ENCODE results near the gene GRIK1. TPM values are rescaled to one million over a fixed set of nuclear protein-coding genes. Genes with fewer than 3 reads are reported as not detected.

The GRIK1 gene
- total and polyA plus RNA-seq, 12 donors = not detected

DNA sequence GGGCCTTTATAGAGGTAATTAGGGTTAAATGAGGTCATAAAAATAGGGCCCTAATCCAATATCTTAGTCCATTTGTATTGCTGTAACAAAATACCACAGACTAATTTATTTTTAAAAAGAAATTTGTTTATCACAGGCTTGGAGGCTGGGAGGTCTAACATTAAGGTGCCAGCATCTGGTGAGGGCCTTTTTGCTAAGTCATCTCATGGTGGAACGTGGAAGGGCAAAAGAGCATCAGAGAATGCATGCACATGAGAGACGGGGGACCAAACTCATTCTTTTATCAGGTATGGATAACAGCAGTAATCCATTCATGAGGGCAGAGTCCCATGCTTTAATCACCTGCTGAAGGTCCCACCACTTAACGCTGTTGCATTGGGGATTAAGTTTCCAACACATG is 313.8 kb downstream of the GRIK1 start:
- intact Hi-C loops (cut with DNase I) = no loop called here
- TF ChIP-seq CTCF (IDR thresholded peaks at IDR 0.05) = no peak
- 95 to 96% methylated on average over 3 of the region's 3 CpGs for WGBS, 2 donors

DNA sequence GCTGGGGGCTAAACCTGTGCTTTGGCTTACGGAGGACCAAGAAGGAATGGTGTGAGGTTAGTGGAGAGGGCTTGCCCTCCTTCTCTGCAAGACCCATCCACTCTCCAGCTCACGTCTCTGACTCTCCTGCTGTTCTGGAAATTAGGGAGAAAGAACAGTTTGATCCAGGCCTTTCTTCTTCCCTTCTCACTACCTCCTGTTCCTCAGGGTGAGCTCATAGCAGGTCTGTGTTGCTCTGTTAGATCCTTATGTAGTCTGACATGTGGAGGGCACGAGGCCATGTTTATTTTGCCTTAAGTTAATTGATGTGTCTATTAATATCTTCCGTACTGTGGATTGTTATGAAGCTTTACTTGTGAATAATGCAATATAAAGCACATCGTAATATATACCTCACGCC is 315.0 kb downstream of the GRIK1 start:
- DNase-seq = no peak
- no peaks in the 10 kb centered on the region for H3K9me3 ChIP-seq
- no peaks in the 10 kb centered on the region for H3K4me1 ChIP-seq
- no peak for TF ChIP-seq CTCF (IDR thresholded peaks at IDR 0.05)
- no peak overlapping the region for H3K4me3 ChIP-seq
- no peaks in the 10 kb centered on the region for H3K36me3 ChIP-seq
- ATAC-seq = no peak
- no peak overlapping the region for H3K27ac ChIP-seq
- intact Hi-C loops (cut with DNase I) = no loop called here
- H3K27me3 ChIP-seq = no peaks in the 10 kb centered on the region
- WGBS, 2 donors = 93 to 94% methylated on average over 6 of the region's 6 CpGs

More for the DNA sequence above, 313.8 kb downstream of the GRIK1 start:
- Histone ChIP-seq H3K27ac (no peak overlapping the region), H3K4me1 (no peaks in the 10 kb centered on the region), H3K9me3 (no peaks in the 10 kb centered on the region), H3K36me3 (no peaks in the 10 kb centered on the region), H3K27me3 (no peaks in the 10 kb centered on the region), H3K4me3 (no peak overlapping the region)
- DNase-seq = no peak
- no peak for ATAC-seq

- no peaks in the 10 kb centered on the region for H3K36me3 ChIP-seq
- no peak for TF ChIP-seq CTCF (IDR thresholded peaks at IDR 0.05)
- H3K27me3 ChIP-seq = no peaks in the 10 kb centered on the region
- H3K4me1 ChIP-seq = no peaks in the 10 kb centered on the region
- no peak overlapping the region for H3K4me3 ChIP-seq
- H3K9me3 ChIP-seq = no peaks in the 10 kb centered on the region
- ATAC-seq (no peak), DNase-seq (no peak)
- intact Hi-C loops (cut with DNase I) = no loop called here
- H3K27ac ChIP-seq = no peak overlapping the region
Observed at GRCh38 chr21:29621525-29621924, 318.3 kb downstream of the GRIK1 start.

DNA sequence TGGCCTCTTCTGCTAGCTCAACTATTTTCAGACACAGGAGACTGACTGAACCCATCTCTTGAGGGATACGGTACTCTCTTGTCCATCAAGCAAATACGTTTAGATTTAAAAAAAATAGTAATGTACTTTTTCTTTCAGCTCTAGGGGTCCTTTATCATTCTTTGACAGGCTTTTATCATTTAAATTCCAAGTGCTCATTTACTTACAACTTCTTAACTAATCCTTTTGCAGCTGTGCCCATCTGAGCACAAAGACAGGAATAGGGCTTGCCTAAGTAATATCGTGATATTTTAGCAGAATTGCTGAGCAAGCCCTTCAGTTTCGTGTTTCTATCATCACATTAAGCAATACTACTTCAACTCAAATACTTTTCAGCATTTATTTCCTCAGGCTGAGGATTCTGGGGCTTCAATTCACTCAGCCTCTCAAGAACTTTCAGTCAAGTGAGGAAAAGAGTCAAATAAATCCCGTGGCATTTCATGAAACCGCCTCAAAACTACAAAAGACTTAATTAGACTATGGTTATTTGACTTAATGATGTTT is 323.5 kb downstream of the GRIK1 start:
- no peaks in the 10 kb centered on the region for H3K4me1 ChIP-seq
- TF ChIP-seq CTCF (IDR thresholded peaks at IDR 0.05) = no peak
- WGBS, 2 donors = 44 to 52% methylated on average over 6 of the region's 6 CpGs
- intact Hi-C loops (cut with DNase I) = no loop called here
- no peak for DNase-seq
- ATAC-seq = no peak
- H3K9me3 ChIP-seq = no peaks in the 10 kb centered on the region
- H3K36me3 ChIP-seq = no peaks in the 10 kb centered on the region
- H3K27me3 ChIP-seq = no peaks in the 10 kb centered on the region
- H3K27ac ChIP-seq = no peak overlapping the region
- H3K4me3 ChIP-seq = no peak overlapping the region

Measured in heart right ventricle (tissue), 16 donors.